H1 (cell line): Measurements from ENCODE around the gene KRT77.

ENCODE experiments used
- BCL11A ChIP-seq, 2 experiments: IDR thresholded peaks; one replicate each; pipeline ENCODE4 v1.6.1; 2011; ENCODE audit warnings: low read depth in 2 of 2, low read length in 2 of 2, mild to moderate bottlenecking in 2 of 2
- CTCF ChIP-seq, 3 experiments: IDR thresholded peaks; 1 replicate in 2 of 3; 2 replicates in 1 of 3; pipeline versions ENCODE4 v1.5.1 to v1.6.1; 2011; ENCODE audit warnings: low read length in 3 of 3, mild to moderate bottlenecking in 3 of 3, inconsistent platforms in 2 of 3, low read depth in 1 of 3, moderate library complexity in 1 of 3; ENCODE audit not compliant: insufficient read depth in 1 of 3; ENCODE audit errors: control extremely low read depth in 1 of 3
- EP300 ChIP-seq, 2 experiments: IDR thresholded peaks; 1 replicate in 1 of 2; 2 replicates in 1 of 2; pipeline ENCODE4 v1.6.1; 2011 to 2012; ENCODE audit warnings: low read depth in 2 of 2, low read length in 2 of 2, mild to moderate bottlenecking in 2 of 2, borderline replicate concordance in 1 of 2, inconsistent platforms in 1 of 2, moderate library complexity in 1 of 2
- MAX ChIP-seq: IDR thresholded peaks from 2 replicates; pipeline ENCODE4 v1.6.1; 2012; ENCODE audit warnings: inconsistent platforms
- NANOG ChIP-seq: IDR thresholded peaks from 2 replicates; pipeline ENCODE4 v1.6.1; 2011; ENCODE audit warnings: low read length, low read depth, mild to moderate bottlenecking, inconsistent platforms; ENCODE audit not compliant: insufficient read depth, poor library complexity, severe bottlenecking
- PHF8 ChIP-seq: fragments of 200-600 bp; sonication (generic); conservative IDR thresholded peaks from 2 replicates; pipeline ENCODE4 v1.7.1; 2012; ENCODE audit warnings: low read depth, mild to moderate bottlenecking, inconsistent platforms, low read length, moderate library complexity
- POLR2A ChIP-seq, 2 experiments: IDR thresholded peaks; 1 replicate in 1 of 2; 2 replicates in 1 of 2; pipeline ENCODE4 v1.6.1; 2011; ENCODE audit warnings: low read depth in 2 of 2, low read length in 2 of 2, mild to moderate bottlenecking in 2 of 2; ENCODE audit errors: control extremely low read depth in 1 of 2
- POLR2AphosphoS5 ChIP-seq: IDR thresholded peaks from 2 replicates; pipeline ENCODE4 v1.6.1; 2011; ENCODE audit warnings: low read depth, low read length
- RFX5 ChIP-seq: IDR thresholded peaks from 2 replicates; pipeline ENCODE4 v1.6.1; 2011; ENCODE audit warnings: low read depth, low read length, improper control_type of control experiment, borderline replicate concordance
- SIN3A ChIP-seq, 2 experiments: IDR thresholded peaks in 1 of 2; conservative IDR thresholded peaks in 1 of 2; 2 replicates each; pipeline ENCODE4 v1.6.1; 2011 to 2012; ENCODE audit warnings: low read length in 2 of 2, improper control_type of control experiment in 1 of 2, low read depth in 1 of 2, mild to moderate bottlenecking in 1 of 2
- SIX5 ChIP-seq: IDR thresholded peaks from 2 replicates; pipeline ENCODE4 v1.6.1; 2011; ENCODE audit warnings: mild to moderate bottlenecking, low read depth, low read length
- SP4 ChIP-seq: IDR thresholded peaks from 2 replicates; pipeline ENCODE4 v1.6.1; 2012; ENCODE audit warnings: low read length, inconsistent platforms
- SUZ12 ChIP-seq: fragments of 200-600 bp; sonication (generic); IDR thresholded peaks from 2 replicates; pipeline ENCODE4 v1.6.1; 2012; ENCODE audit warnings: mild to moderate bottlenecking, inconsistent platforms, low read length, moderate library complexity, mixed read lengths
- YY1 ChIP-seq: IDR thresholded peaks from 2 replicates; pipeline ENCODE4 v1.6.1; 2011; ENCODE audit warnings: low read depth, mild to moderate bottlenecking, low read length

DNA sequence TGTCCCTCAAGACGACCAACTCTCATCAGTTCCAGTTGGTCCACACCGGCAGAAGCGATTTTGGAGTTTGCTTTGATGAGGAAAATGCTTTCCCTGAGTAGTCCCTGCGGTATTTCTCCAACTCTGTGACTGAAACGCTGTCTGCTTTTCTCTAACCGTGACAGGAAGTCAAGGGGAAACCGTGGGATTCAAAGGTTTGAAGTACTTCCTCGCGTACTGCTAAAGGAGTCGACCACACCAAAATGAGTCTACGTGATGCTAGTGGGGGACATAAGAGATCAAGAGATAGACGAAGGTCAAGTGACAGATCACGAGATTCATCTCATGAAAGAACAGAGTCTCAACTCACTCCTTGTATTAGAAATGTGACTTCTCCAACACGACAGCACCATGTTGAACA, 45.3 kb upstream of the KRT77 start:
- no peak for TF ChIP-seq POLR2A (IDR thresholded peaks at IDR 0.05; ENCODE audit: control extremely low read depth in 1 of 2, low read depth in 2 of 2, low read length in 2 of 2)
- TF ChIP-seq EP300 (IDR thresholded peaks at IDR 0.05; ENCODE audit: borderline replicate concordance in 1 of 2, low read depth in 2 of 2, low read length in 2 of 2): no peak
- TF ChIP-seq CTCF (IDR thresholded peaks at IDR 0.05; ENCODE audit: control extremely low read depth in 1 of 3, insufficient read depth in 1 of 3, low read depth in 1 of 3, low read length in 3 of 3): no peak
- no peak for TF ChIP-seq NANOG
- TF ChIP-seq POLR2AphosphoS5: no peak
- TF ChIP-seq YY1: no peak
- TF ChIP-seq SIX5: no peak
- TF ChIP-seq PHF8: no peak
- no peak for TF ChIP-seq MAX
- TF ChIP-seq SUZ12: no peak
- TF ChIP-seq RFX5: no peak
- no peak for TF ChIP-seq SIN3A (conservative IDR thresholded peaks at IDR 0.05 in 1 of 2, IDR thresholded peaks at IDR 0.05 in 1 of 2; ENCODE audit: low read depth in 1 of 2, low read length in 2 of 2)
- no peak for TF ChIP-seq BCL11A (IDR thresholded peaks at IDR 0.05; ENCODE audit: low read depth in 2 of 2, low read length in 2 of 2)
- no peak for TF ChIP-seq SP4
